SU-DHL-6 (cell line): ENCODE data around the gene ALG9.
A peak's percentile ranks its signal among the peaks of the same experiment; 100 is the strongest.

ENCODE experiments used
- CTCF ChIP-seq: fragments of 200-600 bp; sonication (generic); IDR thresholded peaks from one replicate; pipeline ENCODE4 v1.5.1; 2017; ENCODE audit warnings: antibody characterized with exemption, mild to moderate bottlenecking, low read length, moderate library complexity; ENCODE audit not compliant: insufficient read depth, poor library complexity, severe bottlenecking
- EZH2phosphoT487 ChIP-seq: fragments of 200-600 bp; sonication (generic), shearing (Covaris generic); conservative IDR thresholded peaks from 2 replicates; pipeline ENCODE4 v1.6.1; 2018; ENCODE audit warnings: mild to moderate bottlenecking, antibody characterized with exemption, low read length, moderate library complexity, mixed read lengths

- TF ChIP-seq CTCF (peak; percentile 93), EZH2phosphoT487 (no peak)
Measured at GRCh38 chr11:111878849-111879636, 7.7 kb upstream of the ALG9 start, which contains the start of the genes CFAP68 and FDXACB1.
